WI38 (cell line): Measurements from ENCODE around the gene NDUFB2.
"Not testable (repeated sequence)": the region's sequence is repeated elsewhere in the genome, so short reads cannot be mapped to it uniquely, and the experiment has no call there.

ENCODE experiments used
- H3K4me3 ChIP-seq: 2 replicates; pipeline ENCODE4 v1.5.1; 2011; ENCODE audit warnings: low read depth, mild to moderate bottlenecking, control low read depth, low read length
- TF ChIP-seq, protein P1 (sequence below): IDR thresholded peaks from 2 replicates; pipeline ENCODE4 v1.5.1; 2012; ENCODE audit warnings: low read depth, mild to moderate bottlenecking, control low read depth, low read length

The NDUFB2 gene

DNA sequence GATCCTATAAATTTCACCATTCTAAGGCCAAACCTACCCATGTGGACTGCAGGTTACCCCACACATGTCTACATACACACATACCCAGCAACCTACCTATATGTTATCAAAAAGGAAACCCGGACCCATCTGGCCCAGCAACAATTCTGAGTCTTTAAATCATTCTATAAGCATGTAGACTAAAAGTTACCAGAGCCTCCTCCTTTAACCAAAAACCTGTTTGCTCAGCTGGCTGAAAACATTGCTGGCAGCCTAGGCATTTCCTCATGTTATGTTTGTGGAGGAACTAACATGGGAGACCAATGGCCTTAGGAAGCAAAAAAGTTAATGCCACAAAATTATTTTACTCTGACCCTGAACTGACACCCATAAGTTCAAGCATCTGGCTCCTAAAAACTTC is 29.0 kb upstream of the NDUFB2 start:
- TF ChIP-seq, protein P1, sequence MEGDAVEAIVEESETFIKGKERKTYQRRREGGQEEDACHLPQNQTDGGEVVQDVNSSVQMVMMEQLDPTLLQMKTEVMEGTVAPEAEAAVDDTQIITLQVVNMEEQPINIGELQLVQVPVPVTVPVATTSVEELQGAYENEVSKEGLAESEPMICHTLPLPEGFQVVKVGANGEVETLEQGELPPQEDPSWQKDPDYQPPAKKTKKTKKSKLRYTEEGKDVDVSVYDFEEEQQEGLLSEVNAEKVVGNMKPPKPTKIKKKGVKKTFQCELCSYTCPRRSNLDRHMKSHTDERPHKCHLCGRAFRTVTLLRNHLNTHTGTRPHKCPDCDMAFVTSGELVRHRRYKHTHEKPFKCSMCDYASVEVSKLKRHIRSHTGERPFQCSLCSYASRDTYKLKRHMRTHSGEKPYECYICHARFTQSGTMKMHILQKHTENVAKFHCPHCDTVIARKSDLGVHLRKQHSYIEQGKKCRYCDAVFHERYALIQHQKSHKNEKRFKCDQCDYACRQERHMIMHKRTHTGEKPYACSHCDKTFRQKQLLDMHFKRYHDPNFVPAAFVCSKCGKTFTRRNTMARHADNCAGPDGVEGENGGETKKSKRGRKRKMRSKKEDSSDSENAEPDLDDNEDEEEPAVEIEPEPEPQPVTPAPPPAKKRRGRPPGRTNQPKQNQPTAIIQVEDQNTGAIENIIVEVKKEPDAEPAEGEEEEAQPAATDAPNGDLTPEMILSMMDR = no peak
- no peak overlapping the region for H3K4me3 ChIP-seq

DNA sequence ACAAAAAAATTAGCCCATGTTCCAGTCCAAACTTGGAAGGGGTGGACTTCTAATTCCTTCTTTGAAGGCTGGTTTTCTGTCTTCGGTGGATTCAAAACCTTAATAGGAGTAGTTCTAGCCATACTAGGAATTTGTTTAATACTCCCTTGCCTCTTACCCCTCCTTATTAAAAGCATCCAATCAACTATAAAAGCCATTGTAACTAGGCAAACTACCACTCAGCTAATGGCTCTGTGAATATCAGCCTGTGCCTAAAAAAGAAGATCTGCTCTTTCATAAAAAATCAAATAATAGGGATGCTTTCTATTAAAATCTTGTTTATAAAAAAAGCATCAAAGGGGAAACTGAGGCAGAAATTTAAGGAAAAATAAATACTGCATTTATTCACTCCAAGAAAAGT is 27.9 kb upstream of the NDUFB2 start:
- TF ChIP-seq, protein P1 = no peak
- H3K4me3 ChIP-seq = no peak overlapping the region

DNA sequence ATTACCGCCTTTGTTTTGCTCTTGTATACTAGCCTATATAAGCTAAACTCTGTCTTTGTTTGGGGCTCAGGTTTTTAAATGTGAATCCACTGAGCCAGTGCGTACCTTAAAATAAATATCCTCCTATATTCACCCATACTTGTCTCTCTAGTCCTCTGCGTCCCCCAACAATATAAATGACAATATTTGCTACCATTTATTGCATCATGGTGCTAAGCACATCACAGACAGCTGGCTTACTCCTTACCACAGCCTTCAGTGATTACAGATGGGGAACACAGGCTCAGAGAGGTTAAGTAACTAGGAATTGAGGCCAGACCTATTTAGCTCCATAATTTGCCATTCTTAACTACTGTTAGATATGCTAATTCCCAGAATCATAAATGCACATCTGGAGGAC is 27.2 kb upstream of the NDUFB2 start:
- TF ChIP-seq, protein P1 = no peak

DNA sequence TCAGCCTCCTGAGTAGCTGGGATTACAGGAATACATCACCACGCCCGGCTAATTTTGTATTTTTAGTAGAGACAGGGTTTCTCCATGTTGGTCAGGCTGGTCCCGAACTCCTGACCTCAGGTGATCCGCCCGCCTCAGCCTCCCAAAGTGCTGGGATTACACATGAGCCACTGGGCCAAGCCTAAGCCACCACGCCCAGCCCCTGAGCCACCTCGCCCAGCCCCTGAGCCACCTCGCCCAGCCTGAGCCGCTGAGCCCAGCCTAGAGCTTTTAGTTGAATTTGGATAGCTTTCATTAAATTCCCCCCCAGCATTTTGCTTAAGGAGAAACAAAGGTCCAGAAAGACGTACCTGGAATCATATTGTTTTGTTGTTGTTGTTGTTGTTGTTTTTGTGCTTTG is 26.6 kb upstream of the NDUFB2 start:
- not testable (repeated sequence) for H3K4me3 ChIP-seq

More for the DNA sequence above, 27.2 kb upstream of the NDUFB2 start:
- no peak overlapping the region for H3K4me3 ChIP-seq

DNA sequence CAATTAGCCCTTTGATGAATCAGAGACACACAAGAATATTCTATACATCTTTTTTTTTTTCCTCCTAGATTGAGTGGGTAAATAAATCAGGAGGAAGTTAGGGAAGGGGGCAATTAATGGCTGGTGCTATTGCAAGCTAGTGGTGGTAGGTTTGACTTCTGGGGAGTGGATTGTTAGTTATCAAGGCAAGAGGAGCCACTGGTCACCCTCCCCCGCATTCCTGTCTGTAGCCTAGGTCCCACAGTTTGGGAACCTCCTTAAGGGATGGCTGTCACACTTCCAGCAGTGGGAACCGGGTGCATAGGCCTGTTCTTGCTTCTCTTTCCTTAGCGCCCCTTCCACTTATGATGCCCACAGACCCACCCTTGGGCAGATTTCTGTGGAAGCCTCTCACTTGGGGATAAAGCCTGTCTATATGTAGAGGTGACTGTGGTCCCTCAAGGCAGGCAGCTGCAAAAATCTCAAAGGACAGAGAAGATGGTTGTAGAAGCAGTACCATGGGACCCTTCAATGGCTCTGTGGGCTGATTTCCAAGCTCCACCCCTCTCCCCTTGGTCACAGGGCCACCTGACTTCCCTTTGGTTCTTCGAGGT is 26.1 kb upstream of the NDUFB2 start:
- no peak overlapping the region for H3K4me3 ChIP-seq
- TF ChIP-seq, protein P1 = no peak

DNA sequence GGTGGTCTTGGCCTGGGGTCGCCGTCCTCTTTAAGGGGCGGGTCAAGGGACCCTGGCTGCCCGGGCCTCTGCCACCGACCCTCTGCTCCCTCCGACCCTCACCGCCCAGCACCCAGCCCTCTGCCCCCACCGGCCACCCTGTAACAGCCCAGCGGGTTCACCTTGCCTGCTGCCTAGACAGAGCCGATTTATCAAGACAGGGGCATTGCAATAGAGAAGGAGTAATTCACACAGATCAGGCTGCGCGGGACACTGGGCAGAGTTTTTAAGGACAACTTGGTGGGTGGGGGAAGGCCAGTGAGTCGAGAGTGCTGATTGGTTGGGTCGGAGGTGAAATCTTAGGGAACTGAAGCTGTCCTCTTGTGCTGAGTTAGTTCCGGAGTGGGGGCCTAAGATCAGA is 24.5 kb upstream of the NDUFB2 start:
- H3K4me3 ChIP-seq = no peak overlapping the region
- TF ChIP-seq, protein P1 = no peak

DNA sequence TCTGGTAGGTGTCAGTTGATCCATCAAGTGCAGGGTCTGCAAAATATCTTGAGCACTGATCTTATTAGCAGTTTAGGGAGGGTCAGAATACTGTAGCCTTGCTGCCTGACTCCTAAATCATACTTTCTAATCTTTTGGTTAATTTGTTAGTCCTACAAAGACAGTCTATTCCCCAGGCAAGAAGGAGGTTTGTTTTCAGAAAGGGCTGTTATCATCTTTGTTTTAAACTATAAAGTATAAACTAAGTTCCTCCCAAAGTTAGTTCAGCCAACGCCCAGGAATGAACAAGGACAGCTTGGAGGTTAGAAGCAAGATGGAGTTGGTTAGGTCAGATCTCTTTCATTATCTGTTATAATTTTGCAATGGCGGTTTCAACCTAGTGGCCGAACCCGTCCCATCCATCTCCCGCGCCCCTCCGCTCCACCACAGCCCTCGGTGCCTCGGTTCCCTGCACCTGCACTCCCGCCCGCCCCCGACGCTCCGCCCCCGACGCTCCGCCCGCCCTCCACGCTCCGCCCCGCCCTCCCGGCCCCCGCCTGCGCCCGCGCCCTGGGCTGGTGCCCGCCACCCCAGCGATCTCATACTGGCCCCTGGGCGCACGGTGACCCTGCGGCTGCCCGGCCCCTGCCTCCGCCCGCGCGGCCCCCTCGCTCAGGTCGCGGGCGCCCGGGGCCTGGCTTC is 24.0 kb upstream of the NDUFB2 start, which contains the start of gene ADCK2:
Gene ADCK2, plus strand, starts transcription at position 564 of the 681 bp plus-strand sequence. CDS start 386 bp downstream, outside the sequence.
- TF ChIP-seq, protein P1 = no peak
- H3K4me3 ChIP-seq = peak within 1 kb of the TSS; percentile 67
